Parathyroid adenoma (tissue), 2 donors: ENCODE results near the gene REV1.

Experiments used
- H2AFZ ChIP-seq: fragments of 300-600 bp; sonication (generic); one replicate; pipeline ENCODE4 v1.7.0; 2017; ENCODE audit warnings: antibody characterized with exemption, mild to moderate bottlenecking
- H3K27ac ChIP-seq: fragments of 300-600 bp; sonication (generic); one replicate; pipeline ENCODE4 v1.7.0; 2017
- H3K27me3 ChIP-seq: fragments of 300-600 bp; sonication (generic); one replicate; pipeline ENCODE4 v1.7.0; 2017; ENCODE audit warnings: low read length; ENCODE audit not compliant: control insufficient read depth, insufficient read depth
- H3K36me3 ChIP-seq: fragments of 300-600 bp; sonication (generic); one replicate; pipeline ENCODE4 v1.7.0; 2017; ENCODE audit warnings: low read length; ENCODE audit not compliant: control insufficient read depth, insufficient read depth
- H3K4me1 ChIP-seq: fragments of 300-600 bp; sonication (generic); one replicate; pipeline ENCODE4 v1.7.0; 2017; ENCODE audit warnings: control low read depth
- H3K4me2 ChIP-seq: fragments of 300-600 bp; sonication (generic); one replicate; pipeline ENCODE4 v1.7.0; 2017; ENCODE audit warnings: low read length
- H3K4me3 ChIP-seq: fragments of 300-600 bp; sonication (generic); one replicate; pipeline ENCODE4 v1.7.0; 2017; ENCODE audit warnings: low read depth, low read length
- H3K79me2 ChIP-seq: fragments of 300-600 bp; sonication (generic); one replicate; pipeline ENCODE4 v1.7.0; 2017; ENCODE audit warnings: control low read depth
- H3K9ac ChIP-seq: fragments of 300-600 bp; sonication (generic); one replicate; pipeline ENCODE4 v1.7.0; 2017; ENCODE audit warnings: mild to moderate bottlenecking
- H3K9me3 ChIP-seq: fragments of 300-600 bp; sonication (generic); one replicate; pipeline ENCODE4 v1.7.0; 2017; ENCODE audit warnings: low read length; ENCODE audit not compliant: control insufficient read depth
- CTCF ChIP-seq: fragments of 300-600 bp; sonication (generic); IDR thresholded peaks from one replicate; pipeline ENCODE4 v1.7.0; 2017; ENCODE audit warnings: antibody characterized with exemption, mild to moderate bottlenecking
- donor health status: primary hyperparathyroidism.

REV1 gene

GRCh38 chr2:99448556-99448955, 41.3 kb downstream of the REV1 start:
- no peak overlapping the region for H3K4me2 ChIP-seq
- no peak overlapping the region for H2AFZ ChIP-seq
- H3K4me1 ChIP-seq, result no peaks in the 10 kb centered on the region
- H3K79me2 ChIP-seq, result peaks cover 9% of the 10 kb centered on the region
- no peaks in the 10 kb centered on the region for H3K27me3 ChIP-seq
- H3K36me3 ChIP-seq, result no peaks in the 10 kb centered on the region
- H3K9ac ChIP-seq, result no peak overlapping the region
- H3K27ac ChIP-seq, result no peak overlapping the region
- TF ChIP-seq CTCF, result no peak
- no peak overlapping the region for H3K4me3 ChIP-seq
- no peaks in the 10 kb centered on the region for H3K9me3 ChIP-seq

DNA sequence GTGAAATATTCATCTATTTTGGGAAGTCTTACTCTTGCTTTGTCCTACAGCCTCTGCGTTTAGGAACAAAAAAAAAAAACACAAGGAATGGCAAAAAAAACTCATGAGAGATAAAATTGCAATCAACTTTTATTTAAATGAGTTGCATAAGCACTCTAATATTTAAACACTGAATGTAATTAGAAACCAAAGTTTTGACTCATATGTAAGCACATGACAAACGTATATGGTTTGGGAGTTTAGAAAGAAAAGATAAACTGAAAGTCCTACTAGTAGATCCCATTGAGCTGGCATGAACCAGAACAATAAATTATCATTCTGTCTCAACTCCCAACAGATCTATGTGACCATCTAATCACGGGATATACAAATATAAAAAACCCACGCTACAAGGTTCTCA, 44.8 kb downstream of the REV1 start:
- Histone ChIP-seq H3K4me1 (no peaks in the 10 kb centered on the region), H2AFZ (no peak overlapping the region), H3K27me3 (no peaks in the 10 kb centered on the region), H3K4me2 (no peak overlapping the region), H3K27ac (no peak overlapping the region), H3K36me3 (no peaks in the 10 kb centered on the region), H3K9ac (no peak overlapping the region), H3K79me2 (peaks cover 7% of the 10 kb centered on the region), H3K4me3 (no peak overlapping the region), H3K9me3 (no peaks in the 10 kb centered on the region)
- TF ChIP-seq CTCF, result no peak

DNA sequence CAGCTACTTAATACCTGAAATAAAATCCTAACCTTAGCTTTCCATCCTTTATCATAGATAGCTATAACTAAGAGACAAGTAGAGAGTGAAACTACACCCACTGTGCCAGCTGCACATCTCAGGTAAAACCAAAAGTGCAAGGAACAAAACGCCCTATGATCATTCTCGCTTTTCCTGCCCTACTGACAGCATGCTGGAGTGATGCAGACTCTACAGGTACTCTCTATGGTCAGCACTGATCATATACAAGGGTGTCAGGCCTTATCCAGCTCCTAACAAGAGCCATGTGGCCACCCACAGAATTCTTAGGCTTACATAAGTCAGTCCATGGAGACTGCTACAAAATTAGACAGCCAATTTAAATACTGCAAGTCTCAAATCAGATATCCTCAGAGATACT, 45.6 kb downstream of the REV1 start:
- no peak overlapping the region for H3K4me2 ChIP-seq
- H2AFZ ChIP-seq, result no peak overlapping the region
- no peaks in the 10 kb centered on the region for H3K4me1 ChIP-seq
- no peaks in the 10 kb centered on the region for H3K36me3 ChIP-seq
- H3K79me2 ChIP-seq, result peaks cover 7% of the 10 kb centered on the region
- no peak overlapping the region for H3K4me3 ChIP-seq
- H3K9ac ChIP-seq, result no peak overlapping the region
- H3K27me3 ChIP-seq, result no peaks in the 10 kb centered on the region
- no peak overlapping the region for H3K27ac ChIP-seq
- no peaks in the 10 kb centered on the region for H3K9me3 ChIP-seq
- no peak for TF ChIP-seq CTCF

GRCh38 chr2:99442837-99443236, 47.0 kb downstream of the REV1 start:
- no peak overlapping the region for H3K9ac ChIP-seq
- H3K27ac ChIP-seq, result no peak overlapping the region
- H3K4me1 ChIP-seq, result no peaks in the 10 kb centered on the region
- H3K27me3 ChIP-seq, result no peaks in the 10 kb centered on the region
- H3K4me3 ChIP-seq, result no peak overlapping the region
- no peaks in the 10 kb centered on the region for H3K9me3 ChIP-seq
- peaks cover 7% of the 10 kb centered on the region for H3K79me2 ChIP-seq
- no peak overlapping the region for H3K4me2 ChIP-seq
- H2AFZ ChIP-seq, result no peak overlapping the region
- no peaks in the 10 kb centered on the region for H3K36me3 ChIP-seq
- peak; percentile 31 for TF ChIP-seq CTCF

DNA sequence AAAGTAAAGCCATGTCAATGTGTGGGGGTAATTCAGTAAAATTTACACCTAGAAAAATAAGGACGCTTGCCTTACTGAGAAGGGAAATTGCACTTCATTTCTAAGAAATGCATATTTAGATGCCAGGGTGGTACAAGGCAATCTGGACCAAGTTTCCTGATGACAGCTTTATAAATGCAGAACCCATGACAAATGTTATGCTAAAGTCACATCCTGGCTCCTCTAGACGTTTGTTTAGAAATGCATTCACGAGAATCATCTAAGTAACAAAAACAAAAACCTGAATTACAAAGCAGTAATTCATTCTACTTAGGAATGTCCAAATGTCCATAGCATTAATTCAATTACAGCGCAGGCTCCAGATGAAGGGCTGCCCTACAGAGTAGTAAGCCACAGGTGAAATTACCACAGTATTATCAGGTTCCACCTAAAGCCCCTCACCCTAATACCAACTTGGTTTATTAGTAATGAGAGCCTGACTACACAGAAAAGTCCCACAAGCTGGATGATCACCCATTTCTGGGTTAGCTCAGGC, 49.8 kb downstream of the REV1 start:
- Histone ChIP-seq H3K4me3 (no peak overlapping the region), H3K9me3 (no peaks in the 10 kb centered on the region), H2AFZ (no peak overlapping the region), H3K27me3 (no peaks in the 10 kb centered on the region), H3K79me2 (no peaks in the 10 kb centered on the region), H3K36me3 (no peaks in the 10 kb centered on the region), H3K27ac (no peak overlapping the region), H3K9ac (no peak overlapping the region), H3K4me2 (no peak overlapping the region), H3K4me1 (no peaks in the 10 kb centered on the region)
- no peak for TF ChIP-seq CTCF
